K562 (cell line): ENCODE data around the gene CNN3.

Experiments
- CBFB ChIP-seq: sonication (generic); formaldehyde crosslinking; IDR thresholded peaks from 2 replicates; pipeline ENCODE4 v1.4.0; 2020; ENCODE audit warnings: mild to moderate bottlenecking, missing genetic modification reagents
- CBX8 ChIP-seq: fragments of 200-600 bp; sonication (generic); IDR thresholded peaks from 2 replicates; pipeline ENCODE4 v1.6.1; 2012; ENCODE audit warnings: borderline replicate concordance, mixed run types, low read depth, mild to moderate bottlenecking, moderate library complexity, mixed read lengths, low read length, control low read depth, inconsistent platforms; ENCODE audit not compliant: poor library complexity, severe bottlenecking; ENCODE audit errors: extremely low read depth
- ESRRA ChIP-seq: fragments of 450-650 bp; IDR thresholded peaks from 2 replicates; pipeline ENCODE4 v1.6.1; 2014; ENCODE audit warnings: low read depth, mild to moderate bottlenecking, moderate library complexity, borderline replicate concordance
- HDAC2 ChIP-seq: fragments of 450-650 bp; IDR thresholded peaks from 2 replicates; pipeline ENCODE4 v1.6.1; 2016; ENCODE audit warnings: mild to moderate bottlenecking
- HNRNPK ChIP-seq: fragments of 200-400 bp; formaldehyde crosslinking; IDR thresholded peaks from one replicate; pipeline ENCODE4 v1.6.1; 2018; ENCODE audit warnings: mild to moderate bottlenecking, low read depth, low read length; ENCODE audit not compliant: poor library complexity, severe bottlenecking
- JUN ChIP-seq, 2 experiments: sonication (generic) in 1 of 2; formaldehyde crosslinking in 1 of 2; IDR thresholded peaks; 2 replicates each; pipeline versions ENCODE4 v1.6.1 to v1.8.0; 2012 to 2022; ENCODE audit warnings: borderline replicate concordance in 2 of 2, mild to moderate bottlenecking in 2 of 2, improper control_type of control experiment in 1 of 2, low read depth in 1 of 2, low read length in 1 of 2, missing genetic modification reagents in 1 of 2
- POLR2A ChIP-seq: fragments of 450-650 bp; conservative IDR thresholded peaks from 2 replicates; pipeline ENCODE4 v1.6.1; 2016
- POLR2AphosphoS5 ChIP-seq: IDR thresholded peaks from 2 replicates; pipeline ENCODE4 v1.6.1; 2011; ENCODE audit warnings: mild to moderate bottlenecking, low read depth, low read length, moderate library complexity; ENCODE audit not compliant: control insufficient read depth, insufficient read depth
- RBBP5 ChIP-seq: fragments of 200-600 bp; sonication (generic); IDR thresholded peaks from 2 replicates; pipeline ENCODE4 v1.6.1; 2012; ENCODE audit warnings: borderline replicate concordance, mild to moderate bottlenecking, low read length, control low read depth, inconsistent platforms; ENCODE audit not compliant: insufficient read depth, poor library complexity, severe bottlenecking
- SP1 ChIP-seq: sonication (generic); formaldehyde crosslinking; IDR thresholded peaks from 2 replicates; pipeline ENCODE4 v1.8.1; 2022; ENCODE audit warnings: mild to moderate bottlenecking, missing genetic modification reagents
- TAF1 ChIP-seq: IDR thresholded peaks from 2 replicates; pipeline ENCODE4 v1.6.1; 2011; ENCODE audit warnings: mild to moderate bottlenecking, low read length, moderate library complexity; ENCODE audit not compliant: insufficient read depth, control insufficient read depth, severe bottlenecking; ENCODE audit errors: extremely low read depth
- YY1 ChIP-seq, 3 experiments: IDR thresholded peaks; 2 replicates each; pipeline ENCODE4 v1.6.1; 2011; ENCODE audit warnings: low read length in 2 of 3, mild to moderate bottlenecking in 2 of 3, moderate library complexity in 2 of 3, borderline replicate concordance in 1 of 3, control low read depth in 1 of 3, low read depth in 1 of 3; ENCODE audit not compliant: insufficient read depth in 3 of 3, insufficient replicate concordance in 2 of 3, control insufficient read depth in 1 of 3, insufficient read length in 1 of 3; ENCODE audit errors: extremely low read depth in 1 of 3

- TF ChIP-seq JUN (IDR thresholded peaks at IDR 0.05; ENCODE audit: borderline replicate concordance, low read depth, low read length) (no peak), JUN (CRISPR knock-in tag; IDR thresholded peaks at IDR 0.05; ENCODE audit: borderline replicate concordance) (no peak), HDAC2 (no peak), HNRNPK (no peak), SP1 (CRISPR knock-in tag) (no peak), POLR2A (no peak), CBFB (CRISPR knock-in tag) (no peak), ESRRA (no peak), TAF1 (no peak), RBBP5 (no peak), CBX8 (no peak), YY1 (IDR thresholded peaks at IDR 0.05; ENCODE audit: borderline replicate concordance in 1 of 3, control insufficient read depth in 1 of 3, extremely low read depth in 1 of 3, insufficient read depth in 3 of 3, insufficient read length in 1 of 3, insufficient replicate concordance in 2 of 3, low read depth in 1 of 3, low read length in 2 of 3) (no peak), POLR2AphosphoS5 (no peak)
Measured at GRCh38 chr1:94887106-94887505, 39.8 kb downstream of the CNN3 start.
